ENCODE measurements around the gene PDS5B. TPM values are rescaled to one million over a fixed set of nuclear protein-coding genes. Genes with fewer than 3 reads are reported as not detected.

PDS5B gene
- total RNA-seq, 1 experiment from 2014 or later, result 15.5 TPM

GRCh38 chr13:32731576-32731975, 145.3 kb downstream of the PDS5B start:
- no peak for DNase-seq (ENCODE audit: low read depth in 1 of 2, low spot score in 2 of 2)
- no peaks in the 10 kb centered on the region for H3K36me3 ChIP-seq
- H3K4me3 ChIP-seq, result no peak overlapping the region
- H3K27ac ChIP-seq, result no peak overlapping the region
- peaks cover 14% of the 10 kb centered on the region for H3K4me1 ChIP-seq (replicated peaks)
- H3K9me3 ChIP-seq (replicated peaks), result no peaks in the 10 kb centered on the region
- no peaks in the 10 kb centered on the region for H3K27me3 ChIP-seq (replicated peaks)

DNA sequence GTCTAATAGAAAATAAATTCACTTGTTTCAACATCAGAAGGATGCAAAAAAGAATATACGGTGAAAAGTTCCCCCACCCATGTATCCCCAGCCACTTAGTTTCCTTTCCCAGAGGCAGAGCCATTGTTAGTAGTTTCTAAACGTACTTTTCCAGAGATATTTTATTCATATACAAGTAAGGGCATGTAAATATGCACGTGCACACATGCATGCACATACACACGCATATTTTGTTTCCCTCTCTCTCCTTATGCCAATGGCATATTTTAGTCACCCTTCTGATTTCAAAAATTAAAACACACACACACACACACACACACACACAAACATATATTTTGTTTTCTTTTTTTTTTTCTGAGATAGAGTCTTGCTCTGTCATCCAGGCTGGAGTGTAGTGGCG, 147.4 kb downstream of the PDS5B start:
- Histone ChIP-seq H3K4me1 (replicated peaks) (peaks cover 16% of the 10 kb centered on the region), H3K36me3 (no peaks in the 10 kb centered on the region), H3K27me3 (replicated peaks) (no peaks in the 10 kb centered on the region), H3K4me3 (no peak overlapping the region), H3K9me3 (replicated peaks) (no peaks in the 10 kb centered on the region), H3K27ac (no peak overlapping the region)
- no peak for DNase-seq (ENCODE audit: low read depth in 1 of 2, low spot score in 2 of 2)

DNA sequence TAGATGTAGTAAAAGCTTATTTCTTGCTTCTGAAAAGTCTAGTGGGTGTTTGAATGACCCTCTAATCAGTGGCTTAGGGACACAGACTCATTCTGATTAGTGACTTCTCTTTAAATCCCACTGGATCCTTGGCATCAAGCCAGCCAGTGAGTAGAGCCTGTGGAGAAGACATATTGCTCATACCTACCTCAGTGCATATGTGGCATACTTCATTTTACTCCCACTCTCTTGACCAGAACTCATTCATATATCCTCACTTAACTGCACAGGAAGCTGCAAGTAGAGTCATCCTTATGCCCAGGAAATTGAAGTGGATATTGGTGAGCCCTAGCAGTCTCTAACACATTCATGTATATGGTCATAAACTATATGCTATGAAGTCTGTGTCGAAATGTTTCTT, 148.3 kb downstream of the PDS5B start:
- Histone ChIP-seq H3K36me3 (no peaks in the 10 kb centered on the region), H3K27ac (no peak overlapping the region), H3K4me3 (no peak overlapping the region), H3K9me3 (replicated peaks) (no peaks in the 10 kb centered on the region), H3K27me3 (replicated peaks) (no peaks in the 10 kb centered on the region), H3K4me1 (replicated peaks) (peaks cover 16% of the 10 kb centered on the region)
- DNase-seq (ENCODE audit: low read depth in 1 of 2, low spot score in 2 of 2), result peak in 1 of 2 experiments; percentile 45

DNA sequence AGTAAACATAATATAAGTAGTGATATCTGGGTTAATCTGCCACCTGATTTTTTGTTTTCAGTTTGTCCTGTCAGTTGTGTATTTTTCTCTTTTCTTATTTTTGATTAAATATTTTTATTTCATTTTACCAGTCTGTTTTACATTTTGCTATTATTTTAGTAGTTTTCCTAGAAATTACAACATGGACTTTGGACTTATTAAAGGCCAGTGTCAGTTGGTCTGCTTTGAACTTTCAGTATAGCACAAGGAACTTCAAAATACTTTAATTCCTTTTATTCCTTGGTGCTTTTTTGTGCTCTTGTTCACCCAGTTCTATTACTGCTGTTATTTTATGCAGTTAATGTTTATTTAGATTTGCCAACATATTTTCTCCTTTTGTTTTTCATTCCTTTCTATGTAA, 149.6 kb downstream of the PDS5B start:
- no peak for DNase-seq (ENCODE audit: low read depth in 1 of 2, low spot score in 2 of 2)
- Histone ChIP-seq H3K4me3 (no peak overlapping the region), H3K4me1 (replicated peaks) (peaks cover 16% of the 10 kb centered on the region), H3K9me3 (replicated peaks) (no peaks in the 10 kb centered on the region), H3K27me3 (replicated peaks) (no peaks in the 10 kb centered on the region), H3K36me3 (no peaks in the 10 kb centered on the region), H3K27ac (no peak overlapping the region; the same call in 1 of the 2 replicates)

- H3K4me3 ChIP-seq, result no peak overlapping the region
- H3K27ac ChIP-seq, result peak overlapping the region; percentile 75
- peak in 1 of 2 experiments; percentile 15 for DNase-seq (ENCODE audit: low read depth in 1 of 2, low spot score in 2 of 2)
- no peaks in the 10 kb centered on the region for H3K36me3 ChIP-seq
- peaks cover 10% of the 10 kb centered on the region for H3K4me1 ChIP-seq (replicated peaks)
- H3K27me3 ChIP-seq (replicated peaks), result no peaks in the 10 kb centered on the region
- H3K9me3 ChIP-seq (replicated peaks), result no peaks in the 10 kb centered on the region
These were observed 150.4 kb downstream of the PDS5B start for GRCh38 chr13:32736648-32737047.

DNA sequence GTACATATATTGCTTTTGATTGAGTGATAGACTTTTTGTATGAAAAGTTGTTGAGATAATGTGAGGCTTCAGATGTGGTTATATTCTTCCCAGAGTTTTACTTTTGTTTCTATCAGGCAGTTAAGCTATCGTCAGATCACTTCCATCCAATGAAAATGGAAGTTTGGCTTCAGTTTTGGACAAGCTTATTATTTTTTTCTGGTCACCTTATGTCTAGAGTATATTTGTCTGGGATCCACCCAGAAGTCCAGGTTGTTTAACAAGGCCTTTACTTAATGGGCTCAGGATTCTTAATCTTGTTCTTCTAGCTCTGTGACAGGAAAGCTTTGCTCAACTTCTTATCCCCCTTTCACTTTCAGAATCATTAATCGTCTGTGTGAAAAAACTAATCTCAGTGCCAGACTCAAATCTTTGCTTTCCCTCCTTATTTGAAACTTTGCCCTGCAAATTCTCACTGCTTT, 150.9 kb downstream of the PDS5B start:
- H3K27ac ChIP-seq, result peak overlapping the region; percentile 75

GRCh38 chr13:32737679-32738078, 151.4 kb downstream of the PDS5B start:
- H3K27me3 ChIP-seq (replicated peaks), result no peaks in the 10 kb centered on the region
- no peaks in the 10 kb centered on the region for H3K36me3 ChIP-seq
- peak overlapping the region; percentile 75 for H3K27ac ChIP-seq
- no peak for DNase-seq (ENCODE audit: low read depth in 1 of 2, low spot score in 2 of 2)
- H3K4me1 ChIP-seq (replicated peaks), result peaks cover 10% of the 10 kb centered on the region; the same call in 1 of the 2 replicates
- H3K4me3 ChIP-seq, result peak overlapping the region; percentile 24
- no peaks in the 10 kb centered on the region for H3K9me3 ChIP-seq (replicated peaks)

More for the DNA sequence above, 150.9 kb downstream of the PDS5B start:
- peaks cover 10% of the 10 kb centered on the region; the same call in 1 of the 2 replicates for H3K4me1 ChIP-seq (replicated peaks)
- peak in 1 of 2 experiments; percentile 45 for DNase-seq (ENCODE audit: low read depth in 1 of 2, low spot score in 2 of 2)
- no peaks in the 10 kb centered on the region for H3K9me3 ChIP-seq (replicated peaks)
- peak overlapping the region; percentile 24 for H3K4me3 ChIP-seq
- H3K27me3 ChIP-seq (replicated peaks), result no peaks in the 10 kb centered on the region
- no peaks in the 10 kb centered on the region for H3K36me3 ChIP-seq

DNA sequence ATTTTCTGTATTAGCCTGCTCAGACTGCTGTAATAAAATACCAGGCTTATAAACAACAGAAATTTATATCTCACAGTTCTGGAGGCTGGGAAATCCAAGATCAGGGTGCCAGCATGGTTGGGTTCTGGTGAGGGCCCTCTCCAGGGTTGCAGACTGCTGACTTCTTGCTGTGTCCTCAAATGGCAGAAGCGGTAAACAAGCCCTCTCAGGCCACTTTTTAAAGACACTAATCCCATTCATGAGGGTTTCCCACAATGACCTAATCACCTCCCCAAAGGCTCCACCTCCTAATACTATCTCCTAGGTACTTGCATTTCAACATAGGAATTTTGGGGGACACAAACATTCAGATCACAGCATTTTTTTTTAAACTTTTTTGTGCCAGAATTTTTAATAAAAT, 159.3 kb downstream of the PDS5B start:
- peaks cover 20% of the 10 kb centered on the region for H3K4me1 ChIP-seq (replicated peaks)
- peaks cover 15% of the 10 kb centered on the region for H3K36me3 ChIP-seq
- no peak for DNase-seq (ENCODE audit: low read depth in 1 of 2, low spot score in 2 of 2)
- H3K9me3 ChIP-seq (replicated peaks), result no peaks in the 10 kb centered on the region
- no peak overlapping the region for H3K27ac ChIP-seq
- no peaks in the 10 kb centered on the region for H3K27me3 ChIP-seq (replicated peaks)
- no peak overlapping the region for H3K4me3 ChIP-seq

- Histone ChIP-seq H3K27ac (peak overlapping the region; percentile 54), H3K4me3 (no peak overlapping the region), H3K27me3 (replicated peaks) (no peaks in the 10 kb centered on the region), H3K4me1 (replicated peaks) (peaks cover 20% of the 10 kb centered on the region), H3K36me3 (peaks cover 22% of the 10 kb centered on the region), H3K9me3 (replicated peaks) (no peaks in the 10 kb centered on the region)
- peak in 1 of 2 experiments; percentile 63 for DNase-seq (ENCODE audit: low read depth in 1 of 2, low spot score in 2 of 2)
These were observed 160.2 kb downstream of the PDS5B start for GRCh38 chr13:32746474-32746873.

DNA sequence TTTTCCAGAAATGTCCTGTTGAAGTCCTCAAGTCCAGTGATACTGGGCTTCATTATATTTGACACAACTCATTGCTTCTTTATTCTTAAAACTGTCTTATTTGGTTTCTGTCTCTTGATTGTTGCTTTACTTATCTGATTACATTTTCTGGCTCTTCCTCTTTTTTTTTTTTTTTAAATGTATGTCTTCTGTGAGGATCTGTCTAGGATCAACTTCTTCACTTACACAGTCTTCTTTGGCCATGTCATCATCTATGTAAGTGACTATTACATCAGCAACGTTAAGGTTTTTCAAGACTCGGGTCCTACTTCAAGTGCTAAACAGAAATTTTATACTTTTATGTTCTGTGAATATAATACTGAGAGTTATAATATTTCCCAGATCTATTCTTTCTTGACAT, 162.1 kb downstream of the PDS5B start:
- H3K27me3 ChIP-seq (replicated peaks), result no peaks in the 10 kb centered on the region
- H3K36me3 ChIP-seq, result peaks cover 19% of the 10 kb centered on the region
- H3K27ac ChIP-seq, result no peak overlapping the region
- H3K4me1 ChIP-seq (replicated peaks), result peaks cover 20% of the 10 kb centered on the region
- H3K9me3 ChIP-seq (replicated peaks), result no peaks in the 10 kb centered on the region
- H3K4me3 ChIP-seq, result no peak overlapping the region
- DNase-seq (ENCODE audit: low read depth in 1 of 2, low spot score in 2 of 2), result no peak

DNA sequence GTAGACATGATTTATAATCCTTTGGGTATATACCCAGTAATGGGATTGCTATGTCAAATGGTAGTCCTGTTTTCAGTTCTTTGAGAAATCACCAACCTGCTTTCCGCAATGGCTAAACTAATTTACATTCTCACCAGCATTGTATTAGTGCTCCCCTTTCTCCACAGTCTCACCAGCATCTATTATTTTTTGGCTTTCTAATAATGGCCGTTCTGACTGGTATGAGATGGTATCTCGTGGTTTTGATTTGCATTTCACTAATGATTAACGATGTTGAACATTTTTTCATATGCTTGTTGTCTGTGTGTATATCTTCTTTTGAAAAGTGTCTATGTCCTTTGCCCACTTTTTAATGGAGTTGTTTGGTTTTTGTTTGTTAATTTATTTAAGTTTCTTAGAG, 165.1 kb downstream of the PDS5B start:
- Histone ChIP-seq H3K4me3 (no peak overlapping the region), H3K27ac (no peak overlapping the region), H3K9me3 (replicated peaks) (no peaks in the 10 kb centered on the region), H3K27me3 (replicated peaks) (no peaks in the 10 kb centered on the region), H3K4me1 (replicated peaks) (peaks cover 5% of the 10 kb centered on the region), H3K36me3 (peaks cover 16% of the 10 kb centered on the region)
- DNase-seq (ENCODE audit: low read depth in 1 of 2, low spot score in 2 of 2), result no peak

GRCh38 chr13:32752311-32752710, 166.1 kb downstream of the PDS5B start:
- DNase-seq (ENCODE audit: low read depth in 1 of 2, low spot score in 2 of 2), result no peak
- no peaks in the 10 kb centered on the region for H3K4me1 ChIP-seq (replicated peaks)
- no peak overlapping the region for H3K4me3 ChIP-seq
- H3K27ac ChIP-seq, result no peak overlapping the region
- no peaks in the 10 kb centered on the region for H3K9me3 ChIP-seq (replicated peaks)
- peaks cover 16% of the 10 kb centered on the region for H3K36me3 ChIP-seq
- no peaks in the 10 kb centered on the region for H3K27me3 ChIP-seq (replicated peaks)

- H3K4me3 ChIP-seq, result no peak overlapping the region
- H3K36me3 ChIP-seq, result peaks cover 19% of the 10 kb centered on the region
- H3K27ac ChIP-seq, result no peak overlapping the region
- H3K4me1 ChIP-seq (replicated peaks), result no peaks in the 10 kb centered on the region
- DNase-seq (ENCODE audit: low read depth in 1 of 2, low spot score in 2 of 2), result no peak
- H3K27me3 ChIP-seq (replicated peaks), result no peaks in the 10 kb centered on the region
- no peaks in the 10 kb centered on the region for H3K9me3 ChIP-seq (replicated peaks)
These were observed 166.8 kb downstream of the PDS5B start for GRCh38 chr13:32752997-32753606.

DNA sequence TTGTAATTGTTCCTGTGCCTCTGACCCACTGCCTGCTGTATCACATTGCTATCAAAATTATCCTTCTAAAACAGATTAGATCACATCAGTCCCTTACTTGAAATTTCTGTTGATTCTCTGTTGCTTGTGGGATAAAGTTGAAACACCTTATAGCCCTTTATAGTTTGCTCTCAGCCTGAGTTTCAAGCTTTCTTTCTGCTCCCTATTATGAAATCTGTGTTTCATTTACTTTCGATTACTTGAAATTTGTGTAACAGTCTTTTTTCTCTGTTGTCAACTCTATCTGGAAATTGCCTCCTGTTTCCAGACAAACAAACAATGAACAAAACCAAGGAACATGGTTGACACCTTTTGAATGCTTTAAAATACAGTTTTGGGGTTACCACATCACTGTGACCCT, 167.9 kb downstream of the PDS5B start:
- H3K4me1 ChIP-seq (replicated peaks), result no peaks in the 10 kb centered on the region
- no peaks in the 10 kb centered on the region for H3K9me3 ChIP-seq (replicated peaks)
- peaks cover 27% of the 10 kb centered on the region for H3K36me3 ChIP-seq
- H3K27me3 ChIP-seq (replicated peaks), result no peaks in the 10 kb centered on the region
- no peak for DNase-seq (ENCODE audit: low read depth in 1 of 2, low spot score in 2 of 2)
- H3K4me3 ChIP-seq, result no peak overlapping the region
- H3K27ac ChIP-seq, result no peak overlapping the region

DNA sequence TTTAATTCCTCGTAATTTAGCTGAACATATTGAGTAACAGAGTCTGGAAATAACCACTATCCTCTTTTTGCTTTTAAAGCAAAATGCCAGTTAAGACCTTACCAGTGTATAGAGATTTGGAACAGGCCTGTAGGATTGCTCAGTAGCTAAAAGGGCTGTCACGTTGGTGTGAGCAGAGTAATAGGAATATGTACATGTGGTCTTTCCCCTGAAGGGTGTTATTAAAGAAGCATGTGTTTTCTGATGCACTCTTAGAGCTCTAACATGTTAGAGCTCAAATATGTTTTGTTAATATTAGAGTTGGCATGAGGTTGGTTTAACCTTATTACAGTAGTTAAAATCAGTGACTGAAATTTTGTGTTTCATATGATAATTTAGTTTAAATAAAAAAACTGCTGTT, 172.9 kb downstream of the PDS5B start:
- H3K36me3 ChIP-seq, result peaks cover 38% of the 10 kb centered on the region
- H3K4me3 ChIP-seq, result no peak overlapping the region
- no peaks in the 10 kb centered on the region for H3K27me3 ChIP-seq (replicated peaks)
- no peaks in the 10 kb centered on the region for H3K4me1 ChIP-seq (replicated peaks)
- no peak overlapping the region for H3K27ac ChIP-seq
- no peak for DNase-seq (ENCODE audit: low read depth in 1 of 2, low spot score in 2 of 2)
- no peaks in the 10 kb centered on the region for H3K9me3 ChIP-seq (replicated peaks)
